GM19025 (cell line): ENCODE measurements around the gene ABCC11.
"Not testable (repeated sequence)": the region's sequence is repeated elsewhere in the genome, so short reads cannot be mapped to it uniquely, and the experiment has no call there.

Experiments
- ATAC-seq: cut with Tn5 transposase; IDR thresholded peaks from one replicate; pipeline ENCODE4 v1.9.1; 2021; ENCODE audit warnings: mild to moderate bottlenecking, low read depth, moderate library complexity; ENCODE audit not compliant: unreplicated experiment

Gene ABCC11

GRCh38 chr16:48250520-48251278 lies 3.4 kb upstream of the ABCC11 start:
- no peak for ATAC-seq

- ATAC-seq, result no peak
These were observed 1.3 kb downstream of the ABCC11 start for GRCh38 chr16:48246066-48246465.

GRCh38 chr16:48244863-48245195 lies 2.5 kb downstream of the ABCC11 start:
- no peak for ATAC-seq

GRCh38 chr16:48244080-48244862 lies 3.1 kb downstream of the ABCC11 start, which contains the start of gene LONP2:
LONP2 (plus strand) TSS chr16:48244300; CDS start chr16:48244389, 89 bp downstream.
- ATAC-seq, result peak; percentile 94

- ATAC-seq, result not testable (repeated sequence)
These were observed 7.2 kb downstream of the ABCC11 start for GRCh38 chr16:48240147-48240546.

GRCh38 chr16:48236286-48236685 lies 11.1 kb downstream of the ABCC11 start:
- ATAC-seq, result no peak

GRCh38 chr16:48235556-48236136 lies 11.7 kb downstream of the ABCC11 start:
- ATAC-seq, result no peak

- ATAC-seq, result no peak
These were observed 12.2 kb downstream of the ABCC11 start for GRCh38 chr16:48235058-48235555.

GRCh38 chr16:48234630-48235029 lies 12.7 kb downstream of the ABCC11 start:
- ATAC-seq, result no peak

- ATAC-seq, result no peak
These were observed 14.8 kb downstream of the ABCC11 start for GRCh38 chr16:48232493-48233040.

- ATAC-seq, result no peak
These were observed 15.4 kb downstream of the ABCC11 start for GRCh38 chr16:48231727-48232492.

GRCh38 chr16:48225456-48225855 lies 21.9 kb downstream of the ABCC11 start:
- ATAC-seq, result no peak

GRCh38 chr16:48223490-48223889 lies 23.8 kb downstream of the ABCC11 start:
- ATAC-seq, result no peak

- ATAC-seq, result no peak
These were observed 26.4 kb downstream of the ABCC11 start for GRCh38 chr16:48220891-48221290.

- ATAC-seq, result no peak
These were observed 28.9 kb downstream of the ABCC11 start for GRCh38 chr16:48218473-48218872.

- ATAC-seq, result no peak
These were observed 29.6 kb downstream of the ABCC11 start for GRCh38 chr16:48217708-48218107.

- ATAC-seq, result no peak
These were observed 31.6 kb downstream of the ABCC11 start for GRCh38 chr16:48215738-48216137.

GRCh38 chr16:48212033-48212432 lies 35.3 kb downstream of the ABCC11 start:
- no peak for ATAC-seq

- ATAC-seq, result no peak
These were observed 36.6 kb downstream of the ABCC11 start for GRCh38 chr16:48210747-48211146.

GRCh38 chr16:48206594-48207242 lies 40.6 kb downstream of the ABCC11 start:
- ATAC-seq, result no peak
